DND-41 (cell line): ENCODE results near the gene OSBPL8.

Experiments
- ATAC-seq: fragments of 200-7000 bp; cut with Tn5 transposase; 3 replicates; pipeline ENCODE4 v1.9.1; 2021; ENCODE audit warnings: low read depth; ENCODE audit not compliant: insufficient read depth
- DNase-seq: peaks from one replicate; pipeline ENCODE4 v3.0.0-alpha.2; 2020
- H2AFZ ChIP-seq: 2 replicates; pipeline ENCODE4 v1.6.0; 2012; ENCODE audit warnings: low read depth, low read length
- H3K27ac ChIP-seq: 2 replicates; pipeline ENCODE4 v1.5.1; 2012; ENCODE audit warnings: low read length, inconsistent platforms
- H3K27me3 ChIP-seq: fragments of 200-600 bp; sonication (generic); 2 replicates; pipeline ENCODE4 v1.6.0; 2012; ENCODE audit warnings: low read length, mild to moderate bottlenecking, inconsistent platforms; ENCODE audit not compliant: insufficient read depth, poor library complexity
- H3K36me3 ChIP-seq: 2 replicates; pipeline ENCODE4 v1.5.1; 2012; ENCODE audit warnings: low read length, inconsistent platforms; ENCODE audit not compliant: insufficient read depth
- H3K4me1 ChIP-seq: 2 replicates; pipeline ENCODE4 v1.5.1; 2012; ENCODE audit warnings: mild to moderate bottlenecking, low read length; ENCODE audit not compliant: insufficient read depth
- H3K4me2 ChIP-seq: 2 replicates; pipeline ENCODE4 v1.6.0; 2012; ENCODE audit warnings: mild to moderate bottlenecking, moderate library complexity, low read length, inconsistent platforms; ENCODE audit not compliant: insufficient read depth
- H3K4me3 ChIP-seq, 2 experiments: fragments of 200-600 bp in 1 of 2; shearing (Covaris generic) in 1 of 2; 2 replicates each; pipeline ENCODE4 v1.5.1; 2012 to 2016; ENCODE audit warnings: inconsistent platforms in 2 of 2, low read length in 2 of 2, mild to moderate bottlenecking in 2 of 2, low read depth in 1 of 2, moderate library complexity in 1 of 2
- H3K79me2 ChIP-seq: 2 replicates; pipeline ENCODE4 v1.6.0; 2012; ENCODE audit warnings: low read length, inconsistent platforms; ENCODE audit not compliant: insufficient read depth
- H3K9ac ChIP-seq: 2 replicates; pipeline ENCODE4 v1.6.0; 2012; ENCODE audit warnings: low read depth, mild to moderate bottlenecking, inconsistent platforms, low read length, moderate library complexity
- H3K9me3 ChIP-seq: 2 replicates; pipeline ENCODE4 v1.5.1; 2012; ENCODE audit warnings: low read length, moderate library complexity, mild to moderate bottlenecking, inconsistent platforms; ENCODE audit not compliant: insufficient read depth, severe bottlenecking
- H4K20me1 ChIP-seq: 2 replicates; pipeline ENCODE4 v1.6.0; 2012; ENCODE audit warnings: low read length; ENCODE audit not compliant: insufficient read depth
- EZH2 ChIP-seq: IDR thresholded peaks from 3 replicates; pipeline ENCODE4 v1.6.1; 2012; ENCODE audit warnings: borderline replicate concordance, low read depth, mild to moderate bottlenecking, moderate library complexity, low read length, inconsistent platforms; ENCODE audit not compliant: severe bottlenecking
- TF ChIP-seq, protein P1 (sequence below): IDR thresholded peaks from 2 replicates; pipeline ENCODE4 v1.5.1; 2012; ENCODE audit warnings: borderline replicate concordance, low read length, moderate library complexity, mild to moderate bottlenecking; ENCODE audit not compliant: poor library complexity, severe bottlenecking; ENCODE audit errors: extremely low read depth

OSBPL8 gene

DNA sequence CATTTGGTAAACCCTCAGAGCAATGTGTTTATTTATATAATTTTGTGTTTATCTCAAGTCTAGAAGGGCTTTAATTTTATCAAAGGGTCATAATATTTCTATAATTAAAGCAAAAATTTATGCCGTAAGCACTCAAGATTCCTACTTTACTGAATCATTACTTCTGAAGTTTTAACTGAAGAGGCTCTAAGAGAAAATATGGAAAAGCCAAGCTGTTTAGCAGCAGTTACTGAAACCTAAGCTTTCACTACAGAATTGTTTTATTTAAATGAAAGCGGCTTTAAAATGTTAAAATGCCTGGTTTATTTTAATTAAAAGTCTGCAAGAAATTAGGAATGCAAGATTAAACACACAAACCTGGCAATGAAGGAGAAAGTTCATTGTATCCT, 137.4 kb downstream of the OSBPL8 start:
- Histone ChIP-seq H3K4me1 (no peaks in the 10 kb centered on the region), H3K27me3 (no peaks in the 10 kb centered on the region), H3K79me2 (peaks cover 37% of the 10 kb centered on the region; the same call in 1 of the 2 replicates), H3K9ac (no peak overlapping the region), H2AFZ (no peak overlapping the region), H3K27ac (no peak overlapping the region), H3K36me3 (peaks cover 3% of the 10 kb centered on the region; the same call in 1 of the 2 replicates), H3K9me3 (peaks cover 25% of the 10 kb centered on the region), H3K4me3 (no peak overlapping the region), H4K20me1 (peaks cover 3% of the 10 kb centered on the region; the same call in 1 of the 2 replicates), H3K4me2 (no peak overlapping the region)
- no peak for DNase-seq
- TF ChIP-seq, protein P1, sequence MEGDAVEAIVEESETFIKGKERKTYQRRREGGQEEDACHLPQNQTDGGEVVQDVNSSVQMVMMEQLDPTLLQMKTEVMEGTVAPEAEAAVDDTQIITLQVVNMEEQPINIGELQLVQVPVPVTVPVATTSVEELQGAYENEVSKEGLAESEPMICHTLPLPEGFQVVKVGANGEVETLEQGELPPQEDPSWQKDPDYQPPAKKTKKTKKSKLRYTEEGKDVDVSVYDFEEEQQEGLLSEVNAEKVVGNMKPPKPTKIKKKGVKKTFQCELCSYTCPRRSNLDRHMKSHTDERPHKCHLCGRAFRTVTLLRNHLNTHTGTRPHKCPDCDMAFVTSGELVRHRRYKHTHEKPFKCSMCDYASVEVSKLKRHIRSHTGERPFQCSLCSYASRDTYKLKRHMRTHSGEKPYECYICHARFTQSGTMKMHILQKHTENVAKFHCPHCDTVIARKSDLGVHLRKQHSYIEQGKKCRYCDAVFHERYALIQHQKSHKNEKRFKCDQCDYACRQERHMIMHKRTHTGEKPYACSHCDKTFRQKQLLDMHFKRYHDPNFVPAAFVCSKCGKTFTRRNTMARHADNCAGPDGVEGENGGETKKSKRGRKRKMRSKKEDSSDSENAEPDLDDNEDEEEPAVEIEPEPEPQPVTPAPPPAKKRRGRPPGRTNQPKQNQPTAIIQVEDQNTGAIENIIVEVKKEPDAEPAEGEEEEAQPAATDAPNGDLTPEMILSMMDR, result no peak
- ATAC-seq, result no peak

- DNase-seq (no peak), ATAC-seq (no peak)
- Histone ChIP-seq H4K20me1 (peaks cover 3% of the 10 kb centered on the region; the same call in 1 of the 2 replicates), H3K27ac (no peak overlapping the region), H3K27me3 (no peaks in the 10 kb centered on the region), H3K9ac (no peak overlapping the region), H3K79me2 (peaks cover 27% of the 10 kb centered on the region; the same call in 1 of the 2 replicates), H3K36me3 (peaks cover 3% of the 10 kb centered on the region; the same call in 1 of the 2 replicates), H3K4me1 (no peaks in the 10 kb centered on the region), H3K9me3 (peaks cover 15% of the 10 kb centered on the region), H3K4me2 (no peak overlapping the region), H2AFZ (no peak overlapping the region), H3K4me3 (no peak overlapping the region)
- TF ChIP-seq, protein P1, result no peak
- no peak for TF ChIP-seq EZH2
Measured at GRCh38 chr12:76421046-76421445, 138.5 kb downstream of the OSBPL8 start.

GRCh38 chr12:76420222-76420621, 139.3 kb downstream of the OSBPL8 start:
- peaks cover 19% of the 10 kb centered on the region; the same call in 1 of the 2 replicates for H3K79me2 ChIP-seq
- no peak overlapping the region for H3K4me3 ChIP-seq
- no peak for DNase-seq
- no peak overlapping the region for H3K27ac ChIP-seq
- no peak for ATAC-seq
- H3K9me3 ChIP-seq, result peaks cover 7% of the 10 kb centered on the region
- H3K4me2 ChIP-seq, result no peak overlapping the region
- TF ChIP-seq EZH2, result no peak
- TF ChIP-seq, protein P1, result no peak
- H3K36me3 ChIP-seq, result no peaks in the 10 kb centered on the region
- H3K27me3 ChIP-seq, result no peaks in the 10 kb centered on the region
- H2AFZ ChIP-seq, result no peak overlapping the region
- peaks cover 3% of the 10 kb centered on the region; the same call in 1 of the 2 replicates for H4K20me1 ChIP-seq
- H3K9ac ChIP-seq, result no peak overlapping the region
- no peaks in the 10 kb centered on the region for H3K4me1 ChIP-seq

- Histone ChIP-seq H2AFZ (no peak overlapping the region), H3K4me3 (no peak overlapping the region), H3K9me3 (no peaks in the 10 kb centered on the region), H3K4me1 (no peaks in the 10 kb centered on the region), H3K9ac (no peak overlapping the region), H4K20me1 (peaks cover 3% of the 10 kb centered on the region; the same call in 1 of the 2 replicates), H3K4me2 (no peak overlapping the region), H3K27me3 (no peaks in the 10 kb centered on the region), H3K27ac (no peak overlapping the region), H3K79me2 (peaks cover 7% of the 10 kb centered on the region; the same call in 1 of the 2 replicates), H3K36me3 (no peaks in the 10 kb centered on the region)
- DNase-seq (no peak), ATAC-seq (no peak)
- TF ChIP-seq EZH2, result no peak
- TF ChIP-seq, protein P1, result no peak
Measured at GRCh38 chr12:76417116-76417515, 142.5 kb downstream of the OSBPL8 start.
